GM06990 (cell line): Measurements from ENCODE around the gene PON1.

Source experiments
- DNase-seq: peaks from one replicate; pipeline ENCODE4 v3.0.0-alpha.2; 2011; ENCODE audit not compliant: insufficient read length; ENCODE audit errors: extremely low read depth
- H3K27me3 ChIP-seq: replicated peaks from 2 replicates; pipeline ENCODE4 v1.6.0; 2011; ENCODE audit warnings: low read length; ENCODE audit not compliant: control insufficient read depth, insufficient read depth
- H3K36me3 ChIP-seq: 2 replicates; pipeline ENCODE4 v1.5.1; 2011; ENCODE audit warnings: low read length; ENCODE audit not compliant: control insufficient read depth, insufficient read depth
- H3K4me3 ChIP-seq: replicated peaks from 2 replicates; pipeline ENCODE4 v1.5.1; 2011; ENCODE audit warnings: low read depth, mild to moderate bottlenecking, control low read depth, low read length
- TF ChIP-seq, protein P1 (sequence below): IDR thresholded peaks from 2 replicates; pipeline ENCODE4 v1.5.1; 2011; ENCODE audit warnings: low read length, control low read depth, mild to moderate bottlenecking, inconsistent platforms; ENCODE audit not compliant: insufficient read depth, poor library complexity, severe bottlenecking

The PON1 gene

DNA sequence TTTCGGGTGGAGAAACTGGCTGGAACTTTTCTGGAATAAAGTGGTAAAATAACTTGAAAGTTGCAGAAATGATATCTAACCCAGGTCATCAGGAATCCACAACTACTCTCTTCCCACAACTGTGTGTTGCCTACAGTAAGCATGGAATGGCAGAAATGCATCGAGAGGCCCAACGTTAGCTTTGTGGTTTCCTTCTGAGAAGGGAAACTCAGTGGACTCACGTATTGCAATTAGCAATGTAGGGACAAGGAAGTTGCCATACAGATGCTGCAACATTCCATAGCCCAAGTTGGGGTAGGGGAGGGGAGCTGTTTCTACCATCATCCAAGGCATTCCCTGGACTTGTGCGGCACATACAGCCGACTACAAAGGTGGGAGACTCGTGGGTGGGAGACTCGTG is 1.9 kb downstream of the PON1 start:
- Histone ChIP-seq H3K36me3 (no peaks in the 10 kb centered on the region), H3K4me3 (no peak overlapping the region), H3K27me3 (no peaks in the 10 kb centered on the region)
- TF ChIP-seq, protein P1, sequence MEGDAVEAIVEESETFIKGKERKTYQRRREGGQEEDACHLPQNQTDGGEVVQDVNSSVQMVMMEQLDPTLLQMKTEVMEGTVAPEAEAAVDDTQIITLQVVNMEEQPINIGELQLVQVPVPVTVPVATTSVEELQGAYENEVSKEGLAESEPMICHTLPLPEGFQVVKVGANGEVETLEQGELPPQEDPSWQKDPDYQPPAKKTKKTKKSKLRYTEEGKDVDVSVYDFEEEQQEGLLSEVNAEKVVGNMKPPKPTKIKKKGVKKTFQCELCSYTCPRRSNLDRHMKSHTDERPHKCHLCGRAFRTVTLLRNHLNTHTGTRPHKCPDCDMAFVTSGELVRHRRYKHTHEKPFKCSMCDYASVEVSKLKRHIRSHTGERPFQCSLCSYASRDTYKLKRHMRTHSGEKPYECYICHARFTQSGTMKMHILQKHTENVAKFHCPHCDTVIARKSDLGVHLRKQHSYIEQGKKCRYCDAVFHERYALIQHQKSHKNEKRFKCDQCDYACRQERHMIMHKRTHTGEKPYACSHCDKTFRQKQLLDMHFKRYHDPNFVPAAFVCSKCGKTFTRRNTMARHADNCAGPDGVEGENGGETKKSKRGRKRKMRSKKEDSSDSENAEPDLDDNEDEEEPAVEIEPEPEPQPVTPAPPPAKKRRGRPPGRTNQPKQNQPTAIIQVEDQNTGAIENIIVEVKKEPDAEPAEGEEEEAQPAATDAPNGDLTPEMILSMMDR = no peak
- no peak for DNase-seq

- DNase-seq = no peak
- Histone ChIP-seq H3K27me3 (no peaks in the 10 kb centered on the region), H3K4me3 (no peak overlapping the region), H3K36me3 (no peaks in the 10 kb centered on the region)
- TF ChIP-seq, protein P1 = no peak
Measured at GRCh38 chr7:95321720-95322119, 2.6 kb downstream of the PON1 start.

GRCh38 chr7:95320651-95321050 is 3.7 kb downstream of the PON1 start:
- no peaks in the 10 kb centered on the region for H3K27me3 ChIP-seq
- H3K36me3 ChIP-seq = no peaks in the 10 kb centered on the region
- H3K4me3 ChIP-seq = no peak overlapping the region
- no peak for DNase-seq
- TF ChIP-seq, protein P1 = no peak

- no peak for DNase-seq
- TF ChIP-seq, protein P1 = no peak
- Histone ChIP-seq H3K36me3 (no peaks in the 10 kb centered on the region), H3K27me3 (no peaks in the 10 kb centered on the region), H3K4me3 (no peak overlapping the region)
Measured at GRCh38 chr7:95319570-95319969, 4.8 kb downstream of the PON1 start.

- H3K4me3 ChIP-seq = no peak overlapping the region
- H3K27me3 ChIP-seq = no peaks in the 10 kb centered on the region
- no peaks in the 10 kb centered on the region for H3K36me3 ChIP-seq
- DNase-seq = no peak
- TF ChIP-seq, protein P1 = no peak
Measured at GRCh38 chr7:95318501-95319100, 5.7 kb downstream of the PON1 start.

- Histone ChIP-seq H3K36me3 (no peaks in the 10 kb centered on the region), H3K4me3 (no peak overlapping the region), H3K27me3 (no peaks in the 10 kb centered on the region)
- no peak for DNase-seq
- TF ChIP-seq, protein P1 = no peak
Measured at GRCh38 chr7:95317966-95318365, 6.4 kb downstream of the PON1 start.
